HEK293T (cell line): ENCODE results near the gene ZNF830.

ENCODE experiments used
- CTCF ChIA-PET: fragments of 350-600 bp; formaldehyde crosslinking; extraction: SDS; loops from one replicate; lab custom pipeline; 2021; ENCODE audit warnings: antibody characterized with exemption, inconsistent platforms; lab: Yijun Ruan, JAX
- POLR2A ChIA-PET: fragments of 350-600 bp; formaldehyde crosslinking; extraction: SDS; loops from one replicate; lab custom pipeline; 2020; ENCODE audit warnings: antibody characterized with exemption, inconsistent platforms; lab: Yijun Ruan, JAX
- DNase-seq: peaks from one replicate; pipeline ENCODE4 v3.0.0; 2012; ENCODE audit warnings: mixed read lengths; ENCODE audit errors: extremely low spot score
- ARNT ChIP-seq: fragments of 450-650 bp; IDR thresholded peaks from 2 replicates; pipeline ENCODE4 v1.6.1; 2017; ENCODE audit warnings: mild to moderate bottlenecking
- BHLHE40 ChIP-seq: fragments of 450-650 bp; IDR thresholded peaks from 2 replicates; pipeline ENCODE4 v1.6.1; 2016; ENCODE audit warnings: mild to moderate bottlenecking, moderate library complexity, borderline replicate concordance
- CTBP1 ChIP-seq: fragments of 450-650 bp; IDR thresholded peaks from 2 replicates; pipeline ENCODE4 v1.6.1; 2016; ENCODE audit warnings: borderline replicate concordance
- ELF4 ChIP-seq: fragments of 450-650 bp; IDR thresholded peaks from 2 replicates; pipeline ENCODE4 v1.6.1; 2017; ENCODE audit warnings: antibody characterized with exemption
- FOXA1 ChIP-seq: fragments of 450-650 bp; IDR thresholded peaks from 2 replicates; pipeline ENCODE4 v1.6.1; 2016; ENCODE audit warnings: mild to moderate bottlenecking
- FOXK2 ChIP-seq: fragments of 450-650 bp; IDR thresholded peaks from 2 replicates; pipeline ENCODE4 v1.6.1; 2016; ENCODE audit warnings: mild to moderate bottlenecking
- FOXM1 ChIP-seq: fragments of 450-650 bp; IDR thresholded peaks from 2 replicates; pipeline ENCODE4 v1.6.1; 2017; ENCODE audit warnings: mild to moderate bottlenecking, borderline replicate concordance
- HDGF ChIP-seq: fragments of 450-650 bp; IDR thresholded peaks from 2 replicates; pipeline ENCODE4 v1.6.1; 2017; ENCODE audit warnings: antibody characterized with exemption, borderline replicate concordance
- L3MBTL2 ChIP-seq: fragments of 450-650 bp; conservative IDR thresholded peaks from 2 replicates; pipeline ENCODE4 v1.6.1; 2016; ENCODE audit warnings: mild to moderate bottlenecking
- LEF1 ChIP-seq: fragments of 450-650 bp; IDR thresholded peaks from 2 replicates; pipeline ENCODE4 v1.6.1; 2017; ENCODE audit warnings: mild to moderate bottlenecking, borderline replicate concordance
- NFRKB ChIP-seq: fragments of 450-650 bp; IDR thresholded peaks from 2 replicates; pipeline ENCODE4 v1.6.1; 2016; ENCODE audit warnings: mild to moderate bottlenecking, moderate library complexity
- SP1 ChIP-seq: fragments of 450-650 bp; IDR thresholded peaks from 2 replicates; pipeline ENCODE4 v1.6.1; 2017
- SUZ12 ChIP-seq: fragments of 450-650 bp; IDR thresholded peaks from 2 replicates; pipeline ENCODE4 v1.6.1; 2016; ENCODE audit warnings: mild to moderate bottlenecking
- TARDBP ChIP-seq: fragments of 450-650 bp; IDR thresholded peaks from 2 replicates; pipeline ENCODE4 v1.6.1; 2016
- ZNF384 ChIP-seq: fragments of 450-650 bp; IDR thresholded peaks from 2 replicates; pipeline ENCODE4 v1.6.1; 2016
- TF ChIP-seq, protein P1 (sequence below): fragments of 450-650 bp; IDR thresholded peaks from 2 replicates; pipeline ENCODE4 v1.6.1; 2016

Gene ZNF830

DNA sequence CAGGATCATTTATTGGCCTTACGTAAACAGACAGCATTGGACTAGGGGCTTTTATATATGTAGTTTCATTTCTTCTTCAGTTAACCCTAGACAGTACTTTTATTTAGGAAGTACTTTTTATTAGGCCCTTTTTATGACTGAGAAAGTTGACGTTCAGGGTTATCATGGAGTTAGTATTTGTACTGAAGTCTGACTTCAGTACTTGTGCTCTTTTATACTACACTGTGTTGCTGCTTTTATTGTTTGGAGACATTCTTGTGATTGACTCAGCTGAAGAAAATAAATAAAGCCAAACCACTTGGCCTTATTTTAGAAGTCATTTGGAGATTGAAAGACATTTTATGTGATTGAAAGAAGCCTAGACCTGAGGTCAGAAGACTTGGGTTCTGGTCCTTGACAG is 25.9 kb downstream of the ZNF830 start:
- TF ChIP-seq CTBP1 (no peak), ZNF384 (no peak), SP1 (no peak)
- DNase-seq, result no peak
- ChIA-PET POLR2A (interaction anchor here (1.4 kb wide), 1 partner anchor 26 kb away, joined by 4 read pairs; the partner anchor contains the start of genes CCT6B and ZNF830), CTCF (interaction anchor here (1.1 to 1.4 kb wide), 2 partner anchors 10 to 445 kb away, joined by 3 read pairs; no protein-coding TSS in a partner anchor)

DNA sequence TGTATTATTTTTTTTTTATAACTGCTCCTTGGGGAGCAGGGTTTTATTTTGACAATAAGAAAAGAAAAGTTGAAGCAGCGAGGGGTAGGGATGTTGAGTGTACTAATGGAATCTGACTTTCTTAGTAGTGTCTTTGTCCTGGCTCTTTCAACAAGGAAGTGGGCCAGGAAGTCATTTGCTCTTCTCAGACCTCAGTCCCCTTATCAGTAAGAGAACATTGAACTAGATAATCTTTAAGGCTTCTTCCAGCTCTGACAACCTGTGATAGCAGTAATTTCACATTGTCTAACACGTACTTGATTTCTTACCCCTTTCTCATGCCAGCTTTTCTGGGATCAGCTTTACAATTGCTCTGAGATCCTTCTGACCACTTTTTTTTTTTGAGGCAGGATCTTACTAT is 27.3 kb downstream of the ZNF830 start:
- ChIA-PET POLR2A (no interaction called here), CTCF (no interaction called here)
- no peak for DNase-seq
- no peak for TF ChIP-seq TARDBP

DNA sequence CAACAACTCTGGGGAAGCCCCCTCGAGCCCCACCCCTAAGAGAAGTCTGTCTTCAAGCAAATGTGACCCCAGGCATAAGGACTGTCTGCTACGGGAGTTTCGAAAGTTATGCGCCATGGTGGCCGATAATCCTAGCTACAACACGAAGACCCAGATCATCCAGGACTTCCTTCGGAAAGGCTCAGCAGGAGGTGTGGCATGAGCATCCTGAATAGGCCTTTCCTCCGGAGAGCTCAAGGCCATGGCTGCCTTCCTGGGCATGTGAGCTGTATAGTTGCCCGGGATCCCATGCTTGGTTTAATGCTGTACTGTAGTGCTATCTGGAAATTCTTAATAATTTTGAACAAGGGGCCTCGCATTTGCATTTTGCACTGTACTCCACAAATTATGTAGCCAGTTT is 28.1 kb downstream of the ZNF830 start:
- TF ChIP-seq, protein P1, sequence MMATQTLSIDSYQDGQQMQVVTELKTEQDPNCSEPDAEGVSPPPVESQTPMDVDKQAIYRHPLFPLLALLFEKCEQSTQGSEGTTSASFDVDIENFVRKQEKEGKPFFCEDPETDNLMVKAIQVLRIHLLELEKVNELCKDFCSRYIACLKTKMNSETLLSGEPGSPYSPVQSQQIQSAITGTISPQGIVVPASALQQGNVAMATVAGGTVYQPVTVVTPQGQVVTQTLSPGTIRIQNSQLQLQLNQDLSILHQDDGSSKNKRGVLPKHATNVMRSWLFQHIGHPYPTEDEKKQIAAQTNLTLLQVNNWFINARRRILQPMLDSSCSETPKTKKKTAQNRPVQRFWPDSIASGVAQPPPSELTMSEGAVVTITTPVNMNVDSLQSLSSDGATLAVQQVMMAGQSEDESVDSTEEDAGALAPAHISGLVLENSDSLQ, result no peak
- ChIA-PET CTCF (interaction anchor here (0.7 kb wide), 1 partner anchor 105 kb away, joined by 3 read pairs; no protein-coding TSS in a partner anchor), POLR2A (interaction anchor here (2.8 kb wide), 1 partner anchor 9 kb away, joined by 21 read pairs; the partner anchor contains the start of gene LIG3)
- no peak for DNase-seq

DNA sequence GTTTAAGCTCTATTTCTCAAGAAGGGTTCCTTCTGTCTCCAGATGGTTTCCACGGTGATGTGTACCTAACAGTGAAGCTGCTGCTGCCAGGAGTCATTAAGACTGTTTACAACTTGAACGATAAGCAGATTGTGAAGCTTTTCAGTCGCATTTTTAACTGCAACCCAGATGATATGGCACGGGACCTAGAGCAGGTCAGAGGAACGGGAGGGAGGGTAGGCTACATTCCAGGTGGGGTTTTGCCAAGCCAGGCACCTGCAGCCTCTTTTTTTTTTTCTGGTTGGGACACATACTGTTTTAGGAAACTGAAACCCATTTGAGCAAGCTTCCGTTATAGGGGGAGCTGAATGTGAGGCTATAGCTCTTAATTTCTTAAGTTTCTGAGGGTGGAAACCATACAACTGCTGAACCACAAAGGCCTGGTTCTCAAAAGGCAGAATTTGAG is 29.6 kb downstream of the ZNF830 start:
- ChIA-PET CTCF (interaction anchor here (0.6 kb wide), 1 partner anchor 584 kb away, joined by 4 read pairs; no protein-coding TSS in a partner anchor), POLR2A (interaction anchor here (1.2 to 2.8 kb wide), 2 partner anchors 10 to 56 kb away, joined by 4 to 21 read pairs; partner anchors contain the start of gene LIG3)
- no peak for DNase-seq
- no peak for TF ChIP-seq FOXK2
- no peak for TF ChIP-seq TARDBP
- TF ChIP-seq L3MBTL2, result no peak
- no peak for TF ChIP-seq ARNT
- TF ChIP-seq CTBP1, result no peak
- TF ChIP-seq LEF1, result no peak
- no peak for TF ChIP-seq HDGF
- TF ChIP-seq, protein P1, result no peak
- no peak for TF ChIP-seq ELF4
- no peak for TF ChIP-seq NFRKB
- TF ChIP-seq FOXM1, result no peak
- no peak for TF ChIP-seq BHLHE40
- TF ChIP-seq ZNF384, result no peak
- TF ChIP-seq SP1, result no peak
- TF ChIP-seq FOXA1, result no peak
- no peak for TF ChIP-seq SUZ12

DNA sequence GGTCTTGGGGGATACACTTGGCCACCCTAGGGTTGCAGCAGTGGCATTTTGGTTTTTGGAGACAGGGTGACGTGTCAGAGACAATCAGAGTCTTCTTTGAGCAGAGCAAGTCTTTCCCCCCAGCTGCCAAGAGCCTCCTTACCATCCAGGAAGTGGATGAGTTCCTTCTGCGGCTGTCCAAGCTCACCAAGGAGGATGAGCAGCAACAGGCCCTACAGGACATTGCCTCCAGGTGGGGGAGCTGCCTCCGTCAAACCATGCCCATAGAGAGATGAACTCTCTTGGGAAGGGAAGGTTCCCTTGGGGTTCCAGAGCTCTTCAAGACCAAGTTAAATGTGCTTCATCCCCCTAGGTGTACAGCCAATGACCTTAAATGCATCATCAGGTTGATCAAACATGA is 30.3 kb downstream of the ZNF830 start:
- DNase-seq, result no peak
- CTCF ChIA-PET, result no interaction called here
- POLR2A ChIA-PET, result interaction anchor here (2.8 kb wide), 1 partner anchor 11 kb away, joined by 21 read pairs; the partner anchor contains the start of gene LIG3
- TF ChIP-seq SP1, result no peak
- TF ChIP-seq BHLHE40, result no peak

DNA sequence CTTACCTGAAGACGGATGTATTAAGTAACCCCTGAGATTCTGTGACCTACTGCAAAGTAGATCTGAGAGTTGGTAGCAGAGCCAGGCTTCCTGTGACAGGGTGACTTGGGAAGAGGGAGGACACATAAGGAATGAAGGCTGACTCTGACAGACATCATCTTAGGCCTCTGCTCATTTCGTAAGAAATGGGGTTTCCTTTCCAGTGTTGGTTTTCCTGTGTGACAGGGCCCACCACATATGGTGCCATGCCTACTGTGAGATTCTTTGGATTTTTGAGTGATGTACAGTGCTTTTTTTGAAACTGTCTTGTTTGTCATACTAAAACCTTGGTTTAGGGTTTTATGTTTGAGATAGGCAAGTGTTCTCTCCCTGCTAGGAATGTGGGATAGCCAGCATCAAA is 31.7 kb downstream of the ZNF830 start:
- ChIA-PET CTCF (no interaction called here), POLR2A (interaction anchor here (1.0 kb wide), 1 partner anchor 9 kb away, joined by 3 read pairs; no protein-coding TSS in a partner anchor)
- no peak for TF ChIP-seq ELF4
- no peak for TF ChIP-seq SUZ12
- no peak for TF ChIP-seq L3MBTL2
- TF ChIP-seq BHLHE40, result no peak
- no peak for TF ChIP-seq FOXM1
- no peak for TF ChIP-seq HDGF
- DNase-seq, result no peak

DNA sequence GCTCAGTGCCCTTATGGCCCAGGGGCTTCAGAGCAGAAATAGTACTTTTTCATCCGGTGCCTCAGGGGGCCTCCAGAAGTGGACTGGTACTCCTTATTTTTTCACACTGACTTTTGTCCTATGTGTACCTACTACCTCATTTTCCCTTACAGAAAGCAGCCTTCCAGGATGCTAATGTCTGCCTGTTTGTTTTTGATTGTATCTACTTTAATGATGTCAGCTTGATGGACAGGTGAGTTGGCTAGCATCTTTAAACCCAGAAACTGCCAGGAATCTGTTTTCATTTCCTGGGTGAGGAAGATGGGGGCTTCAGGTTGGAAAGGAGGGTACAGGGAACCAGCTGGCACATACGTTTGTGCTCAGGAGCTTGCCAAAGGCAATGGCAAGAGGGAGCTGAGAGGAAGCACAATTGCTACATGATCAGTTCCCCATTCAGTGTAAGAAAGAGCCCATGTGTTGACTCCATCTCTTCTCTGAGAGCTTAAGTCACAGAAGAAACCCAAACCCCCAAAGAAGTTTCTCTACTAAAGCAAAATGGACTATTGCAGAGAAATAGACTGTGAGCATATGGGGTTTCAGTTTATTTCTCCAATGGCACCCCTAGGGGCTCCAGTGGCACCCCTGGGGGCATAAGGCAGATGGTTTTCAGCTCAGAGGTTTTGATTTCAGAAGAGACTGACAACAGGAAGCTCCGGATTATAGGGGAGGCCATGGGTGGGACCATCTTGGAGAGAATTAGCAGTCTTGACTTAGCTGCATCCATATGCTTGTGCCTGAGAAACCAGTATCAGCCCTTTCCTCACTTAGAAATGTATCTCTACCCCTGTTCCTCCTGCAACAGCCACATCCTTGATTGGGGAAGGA is 35.3 kb downstream of the ZNF830 start:
- DNase-seq, result no peak
- CTCF ChIA-PET, result interaction anchor here (0.7 to 1.5 kb wide), 6 partner anchors 9 to 100 kb away, joined by 3 to 4 read pairs (median 3); no protein-coding TSS in a partner anchor
- POLR2A ChIA-PET, result interaction anchor here (0.9 kb wide), 1 partner anchor 123 kb away, joined by 3 read pairs; the partner anchor contains the start of gene RAD51D
- TF ChIP-seq NFRKB (no peak), ARNT (no peak)
